Measurements from ENCODE around the gene ZNF268. TPM values are rescaled to one million over a fixed set of nuclear protein-coding genes. Genes with fewer than 3 reads are reported as not detected.

ZNF268 gene
- total RNA-seq, 1 donor from 2014 or later: 54.2 TPM

DNA sequence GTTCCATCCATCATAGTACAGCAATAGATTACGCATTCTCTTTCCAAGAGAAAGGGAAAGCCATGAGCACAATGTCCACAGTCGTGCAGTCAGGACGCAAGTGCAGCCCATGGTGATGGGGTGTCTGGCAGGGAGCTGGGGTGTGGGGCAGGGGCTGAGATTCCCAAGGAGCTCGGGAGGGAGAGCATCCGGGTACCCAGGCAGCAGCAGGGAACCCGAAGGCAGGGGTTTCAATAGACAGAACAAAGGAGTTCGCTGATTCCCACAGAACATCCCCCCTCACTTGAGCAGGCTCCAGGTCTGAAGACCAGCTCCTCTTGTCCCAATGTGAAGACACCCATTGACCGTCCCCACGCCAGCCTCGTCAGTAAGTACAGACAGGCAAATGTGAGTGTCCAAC, 40.9 kb downstream of the ZNF268 start:
- H3K4me3 Mint-ChIP-seq: no peak overlapping the region
- H3K27me3 Mint-ChIP-seq (ENCODE audit: insufficient read depth, low read depth): peaks cover 9% of the 10 kb centered on the region
- no peaks in the 10 kb centered on the region for H3K27me3 ChIP-seq
- no peak overlapping the region for H3K27ac Mint-ChIP-seq
- H3K4me3 ChIP-seq: no peak overlapping the region
- H2AFZ ChIP-seq (replicated peaks): no peak overlapping the region
- H3K9me3 Mint-ChIP-seq: peaks cover 71% of the 10 kb centered on the region
- H4K20me1 ChIP-seq (ENCODE audit: low read depth): no peaks in the 10 kb centered on the region
- H3K4me2 ChIP-seq: no peak overlapping the region
- no peaks in the 10 kb centered on the region for H3K4me1 ChIP-seq
- no peak for DNase-seq (ENCODE audit: low spot score)
- TF ChIP-seq, protein P1, sequence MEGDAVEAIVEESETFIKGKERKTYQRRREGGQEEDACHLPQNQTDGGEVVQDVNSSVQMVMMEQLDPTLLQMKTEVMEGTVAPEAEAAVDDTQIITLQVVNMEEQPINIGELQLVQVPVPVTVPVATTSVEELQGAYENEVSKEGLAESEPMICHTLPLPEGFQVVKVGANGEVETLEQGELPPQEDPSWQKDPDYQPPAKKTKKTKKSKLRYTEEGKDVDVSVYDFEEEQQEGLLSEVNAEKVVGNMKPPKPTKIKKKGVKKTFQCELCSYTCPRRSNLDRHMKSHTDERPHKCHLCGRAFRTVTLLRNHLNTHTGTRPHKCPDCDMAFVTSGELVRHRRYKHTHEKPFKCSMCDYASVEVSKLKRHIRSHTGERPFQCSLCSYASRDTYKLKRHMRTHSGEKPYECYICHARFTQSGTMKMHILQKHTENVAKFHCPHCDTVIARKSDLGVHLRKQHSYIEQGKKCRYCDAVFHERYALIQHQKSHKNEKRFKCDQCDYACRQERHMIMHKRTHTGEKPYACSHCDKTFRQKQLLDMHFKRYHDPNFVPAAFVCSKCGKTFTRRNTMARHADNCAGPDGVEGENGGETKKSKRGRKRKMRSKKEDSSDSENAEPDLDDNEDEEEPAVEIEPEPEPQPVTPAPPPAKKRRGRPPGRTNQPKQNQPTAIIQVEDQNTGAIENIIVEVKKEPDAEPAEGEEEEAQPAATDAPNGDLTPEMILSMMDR (IDR thresholded peaks at IDR 0.05): no peak
- no peak for TF ChIP-seq EZH2phosphoT487 (IDR thresholded peaks at IDR 0.05)
- no peaks in the 10 kb centered on the region for H3K9me3 ChIP-seq (ENCODE audit: low read depth)
- peaks cover 9% of the 10 kb centered on the region for H3K36me3 Mint-ChIP-seq
- H3K4me1 Mint-ChIP-seq: no peaks in the 10 kb centered on the region
- H3K79me2 ChIP-seq (ENCODE audit: low read depth): no peaks in the 10 kb centered on the region
- H3F3A ChIP-seq (ENCODE audit: low read depth): no peaks in the 10 kb centered on the region
- no peaks in the 10 kb centered on the region for H3K36me3 ChIP-seq
- no peak overlapping the region for H3K9ac ChIP-seq
- H3K27ac ChIP-seq: no peak overlapping the region

DNA sequence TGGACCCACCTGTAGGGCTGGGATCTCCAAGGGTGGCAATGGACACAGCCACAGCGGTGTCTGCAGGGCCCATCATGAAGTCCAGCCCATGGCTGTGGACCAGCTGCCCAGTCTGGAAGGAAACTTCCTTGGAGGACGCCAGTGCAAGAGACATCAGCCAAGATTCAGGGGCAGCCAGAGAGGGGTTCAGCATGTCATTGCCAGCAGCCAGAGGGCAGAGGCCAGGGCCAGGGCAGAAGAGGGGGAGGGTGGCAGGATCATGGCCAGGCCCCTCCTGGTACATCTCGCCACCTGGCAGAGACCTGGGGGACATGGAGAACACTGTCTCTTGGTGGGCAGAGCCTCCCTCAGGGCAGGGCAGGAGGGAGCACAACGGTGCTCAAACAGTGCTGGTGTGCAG, 44.2 kb downstream of the ZNF268 start:
- Mint-ChIP-seq H3K27me3 (ENCODE audit: insufficient read depth, low read depth) (peaks cover 6% of the 10 kb centered on the region), H3K4me1 (no peaks in the 10 kb centered on the region), H3K27ac (no peak overlapping the region), H3K4me3 (no peak overlapping the region), H3K36me3 (peaks cover 9% of the 10 kb centered on the region), H3K9me3 (peaks cover 68% of the 10 kb centered on the region)
- H4K20me1 ChIP-seq (ENCODE audit: low read depth): no peaks in the 10 kb centered on the region
- no peak for DNase-seq (ENCODE audit: low spot score)
- no peak overlapping the region for H3K4me3 ChIP-seq
- no peaks in the 10 kb centered on the region for H3K9me3 ChIP-seq (ENCODE audit: low read depth)
- H3K27me3 ChIP-seq: no peaks in the 10 kb centered on the region
- H3K4me1 ChIP-seq: no peaks in the 10 kb centered on the region
- no peaks in the 10 kb centered on the region for H3K79me2 ChIP-seq (ENCODE audit: low read depth)
- no peaks in the 10 kb centered on the region for H3F3A ChIP-seq (ENCODE audit: low read depth)
- H3K36me3 ChIP-seq: no peaks in the 10 kb centered on the region
- no peak overlapping the region for H2AFZ ChIP-seq (replicated peaks)
- TF ChIP-seq, protein P1 (IDR thresholded peaks at IDR 0.05): no peak
- TF ChIP-seq EZH2 (IDR thresholded peaks at IDR 0.05) (no peak), EZH2phosphoT487 (IDR thresholded peaks at IDR 0.05) (no peak)
- no peak overlapping the region for H3K27ac ChIP-seq
- H3K4me2 ChIP-seq: no peak overlapping the region
- no peak overlapping the region for H3K9ac ChIP-seq

DNA sequence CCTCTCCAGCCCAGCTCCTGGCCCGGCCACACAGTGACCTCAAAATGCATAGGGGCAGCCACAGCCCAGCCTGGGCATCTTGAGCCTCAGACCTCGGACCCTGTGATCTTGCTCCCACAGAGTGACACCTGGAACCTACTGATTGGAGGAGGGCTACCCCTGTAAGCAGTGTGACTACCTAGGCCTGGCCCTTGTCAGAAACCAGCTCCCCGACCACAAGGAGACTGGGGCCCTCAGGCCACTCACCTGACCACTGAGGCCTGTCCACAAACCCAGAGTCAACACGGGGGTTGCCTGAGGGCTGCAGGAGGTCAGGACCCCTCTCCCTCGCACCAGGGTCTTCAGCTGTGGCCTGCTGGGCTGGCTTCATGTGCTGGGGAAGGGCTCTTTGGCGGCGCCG, 45.4 kb downstream of the ZNF268 start:
- Histone ChIP-seq H3K27me3 (no peaks in the 10 kb centered on the region), H3F3A (ENCODE audit: low read depth) (no peaks in the 10 kb centered on the region), H3K36me3 (no peaks in the 10 kb centered on the region), H3K4me1 (no peaks in the 10 kb centered on the region), H4K20me1 (ENCODE audit: low read depth) (no peaks in the 10 kb centered on the region), H3K79me2 (ENCODE audit: low read depth) (no peaks in the 10 kb centered on the region), H2AFZ (replicated peaks) (no peak overlapping the region), H3K27ac (no peak overlapping the region), H3K4me3 (no peak overlapping the region), H3K9me3 (ENCODE audit: low read depth) (no peaks in the 10 kb centered on the region), H3K9ac (no peak overlapping the region), H3K4me2 (no peak overlapping the region)
- Mint-ChIP-seq H3K4me1 (no peaks in the 10 kb centered on the region), H3K9me3 (peaks cover 73% of the 10 kb centered on the region), H3K27ac (no peak overlapping the region), H3K27me3 (ENCODE audit: insufficient read depth, low read depth) (peaks cover 7% of the 10 kb centered on the region), H3K36me3 (peaks cover 9% of the 10 kb centered on the region), H3K4me3 (no peak overlapping the region)
- no peak for DNase-seq (ENCODE audit: low spot score)
- TF ChIP-seq, protein P1 (IDR thresholded peaks at IDR 0.05): no peak
- no peak for TF ChIP-seq EZH2 (IDR thresholded peaks at IDR 0.05)
- no peak for TF ChIP-seq EZH2phosphoT487 (IDR thresholded peaks at IDR 0.05)

Data from neural progenitor cell (in vitro differentiated cells).